Measurements from ENCODE around the gene PARL.

PARL gene

DNA sequence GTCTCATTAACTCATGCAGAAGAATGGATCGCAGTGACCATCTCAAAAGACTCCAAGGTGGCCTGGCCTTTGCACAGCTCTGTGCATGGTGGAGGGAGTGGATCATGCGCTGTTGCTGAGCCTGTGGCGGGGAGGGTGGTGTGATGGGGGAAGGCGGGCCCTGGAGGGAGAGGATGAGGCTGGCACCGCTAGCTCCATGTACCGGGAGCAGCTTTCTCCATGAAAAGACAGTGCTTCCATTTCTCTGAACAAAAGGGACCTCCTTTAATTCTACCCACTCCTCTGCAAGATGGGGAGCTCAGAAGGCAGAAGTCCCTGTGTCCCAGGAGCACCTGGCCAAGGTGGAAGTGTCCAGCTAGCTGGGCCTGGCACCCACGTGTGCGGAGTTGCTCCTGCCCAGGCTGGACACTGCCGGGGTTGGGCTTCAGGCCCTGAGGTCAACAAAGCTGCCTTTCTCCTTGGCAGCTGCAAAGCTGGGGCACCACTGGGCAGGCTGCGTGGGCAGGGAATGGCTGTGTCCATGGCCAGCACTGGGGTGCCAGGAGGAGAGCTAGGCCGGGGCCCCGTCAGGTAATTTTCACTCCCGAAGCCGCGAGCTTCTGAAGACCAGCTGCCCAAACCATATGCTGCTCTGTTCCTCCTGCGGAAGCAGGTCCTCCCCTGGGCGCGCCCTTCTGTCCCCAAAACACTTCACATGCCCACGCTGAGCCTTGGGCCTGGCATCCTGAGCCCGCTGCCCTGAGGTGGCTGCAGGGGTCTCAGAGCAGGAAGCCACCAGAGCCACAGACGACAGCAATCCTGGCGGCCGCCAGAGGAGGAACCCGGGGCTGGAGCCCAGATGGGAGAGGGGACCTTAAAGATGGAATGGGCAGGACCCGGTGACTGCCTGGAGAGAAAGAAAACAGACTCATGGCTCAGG is 65.7 kb downstream of the PARL start:
- Mint-ChIP-seq H3K27ac (no peak overlapping the region), H3K27me3 (no peaks in the 10 kb centered on the region), H3K36me3 (peaks cover 5% of the 10 kb centered on the region), H3K4me1 (peaks cover 17% of the 10 kb centered on the region), H3K4me3 (no peak overlapping the region), H3K9me3 (no peaks in the 10 kb centered on the region)

DNA sequence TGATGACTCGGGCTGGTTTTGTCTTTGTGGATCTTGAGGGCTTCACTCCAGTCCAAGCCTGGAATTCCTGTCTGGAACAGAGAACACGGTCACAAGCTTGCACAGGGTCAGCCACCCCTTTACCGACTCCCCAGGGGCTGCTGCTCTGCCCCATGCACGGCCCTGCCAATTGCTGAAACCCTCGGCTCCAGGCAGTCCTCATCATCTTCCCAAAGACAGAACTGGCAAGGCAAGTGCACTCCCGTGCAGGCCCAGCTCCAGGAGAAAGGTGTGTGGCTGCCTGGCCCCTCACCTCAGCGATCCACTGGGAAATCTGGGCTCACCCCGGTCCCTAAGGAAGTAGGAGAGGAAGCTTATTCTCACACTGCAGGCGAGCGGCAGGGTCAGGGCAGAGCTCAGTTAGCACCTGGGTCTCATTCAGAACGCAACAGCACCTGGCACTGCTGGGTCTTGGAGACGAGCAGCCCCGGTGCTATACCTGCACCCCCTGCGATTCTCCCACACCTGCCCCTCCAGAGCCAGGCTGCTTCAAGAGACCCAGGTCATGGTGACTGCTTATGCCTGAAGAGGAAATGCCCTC is 66.5 kb downstream of the PARL start:
- Mint-ChIP-seq H3K9me3 (no peaks in the 10 kb centered on the region), H3K27me3 (no peaks in the 10 kb centered on the region), H3K36me3 (peaks cover 5% of the 10 kb centered on the region), H3K27ac (no peak overlapping the region), H3K4me3 (no peak overlapping the region), H3K4me1 (peaks cover 15% of the 10 kb centered on the region)

DNA sequence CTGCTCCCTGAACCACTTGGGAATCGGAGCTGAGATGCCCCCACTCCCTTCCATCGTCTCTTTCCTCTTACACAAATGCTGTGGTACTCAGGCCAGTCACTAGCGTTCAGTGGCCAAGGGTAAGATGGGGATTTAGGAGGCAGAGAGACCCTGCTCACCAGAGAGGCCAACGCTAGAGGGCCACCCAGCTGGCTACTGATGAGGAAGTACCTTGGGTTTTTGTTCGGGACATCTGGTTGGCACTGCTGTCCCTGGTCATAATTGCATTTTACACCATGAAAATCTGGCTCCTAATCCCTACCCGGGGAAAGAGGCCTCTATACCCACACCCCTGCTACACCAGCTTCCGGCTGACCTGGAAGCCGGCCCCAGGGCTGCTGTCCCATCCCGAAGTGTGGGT is 67.0 kb downstream of the PARL start:
- Mint-ChIP-seq H3K4me3 (no peak overlapping the region), H3K27ac (no peak overlapping the region), H3K27me3 (no peaks in the 10 kb centered on the region), H3K4me1 (peaks cover 15% of the 10 kb centered on the region), H3K9me3 (no peaks in the 10 kb centered on the region), H3K36me3 (peaks cover 5% of the 10 kb centered on the region)

DNA sequence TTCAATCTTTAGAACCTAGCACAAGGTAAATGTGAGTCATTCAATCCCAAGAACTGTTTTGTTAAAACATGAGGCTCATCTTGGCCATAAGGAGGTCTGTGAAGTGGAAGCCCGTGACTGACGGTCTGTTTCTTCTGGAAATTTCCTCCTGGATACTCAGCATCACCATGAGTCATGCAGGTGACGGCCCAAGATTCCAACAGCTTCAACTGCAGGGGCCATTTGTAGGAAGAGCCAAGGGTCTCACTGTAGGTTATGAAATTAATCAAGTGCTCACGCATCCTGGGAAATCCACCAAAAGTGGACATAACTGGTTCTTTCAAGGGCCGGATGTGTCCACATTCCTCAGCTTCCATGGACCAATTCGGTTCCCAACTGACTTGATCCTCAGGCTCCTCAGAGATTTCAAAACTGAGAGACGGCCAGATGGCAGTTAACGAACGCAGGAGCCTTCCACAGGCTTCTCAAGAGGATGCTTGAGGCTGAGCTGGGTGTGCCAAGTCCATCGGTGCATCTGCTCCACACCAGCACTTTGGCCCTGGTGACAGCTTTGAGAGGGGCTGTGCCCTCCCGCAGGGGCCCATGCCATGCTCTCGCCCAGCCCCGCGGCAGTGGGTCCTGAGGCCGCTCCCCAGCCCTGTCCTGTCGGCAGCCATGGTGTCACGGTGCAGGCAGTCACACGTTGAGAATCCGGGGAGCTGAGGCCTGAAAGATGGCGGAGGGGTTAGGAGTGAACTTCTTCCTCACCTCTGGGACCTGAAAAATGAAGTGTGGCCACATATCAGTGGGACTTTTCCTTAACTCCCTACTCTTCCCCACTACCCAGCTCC is 67.8 kb downstream of the PARL start:
- Mint-ChIP-seq H3K4me3 (no peak overlapping the region), H3K36me3 (peaks cover 5% of the 10 kb centered on the region), H3K27me3 (no peaks in the 10 kb centered on the region), H3K9me3 (no peaks in the 10 kb centered on the region), H3K4me1 (peaks cover 11% of the 10 kb centered on the region), H3K27ac (no peak overlapping the region)

DNA sequence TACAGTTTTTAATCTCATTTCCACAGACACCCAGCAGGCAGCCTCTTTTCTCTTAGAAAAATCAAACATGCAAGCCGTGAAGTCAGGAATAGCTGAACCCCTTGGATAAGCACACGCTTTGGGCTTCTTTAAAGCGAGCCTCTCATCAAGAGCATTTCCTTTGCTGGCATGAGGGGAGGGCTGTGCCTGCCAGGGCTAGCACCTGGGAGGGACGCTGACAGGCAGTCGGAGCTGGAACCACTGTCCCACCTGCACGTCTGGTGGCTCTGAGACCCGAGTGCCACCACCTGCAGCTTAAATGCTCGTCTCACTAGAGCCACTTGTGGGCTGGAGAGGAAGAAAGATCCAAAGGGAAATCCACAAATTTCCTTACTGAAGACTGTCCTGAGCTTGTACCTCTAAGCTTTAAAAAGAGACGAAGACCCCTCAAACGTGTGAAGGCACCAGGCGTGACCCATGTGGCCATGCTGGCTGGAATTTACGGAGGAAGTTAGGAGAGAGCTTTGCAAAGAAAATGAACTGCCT is 68.7 kb downstream of the PARL start:
- Mint-ChIP-seq H3K36me3 (peaks cover 5% of the 10 kb centered on the region), H3K4me3 (peak overlapping the region; percentile 51), H3K27ac (no peak overlapping the region), H3K9me3 (no peaks in the 10 kb centered on the region), H3K27me3 (no peaks in the 10 kb centered on the region), H3K4me1 (peaks cover 11% of the 10 kb centered on the region)

DNA sequence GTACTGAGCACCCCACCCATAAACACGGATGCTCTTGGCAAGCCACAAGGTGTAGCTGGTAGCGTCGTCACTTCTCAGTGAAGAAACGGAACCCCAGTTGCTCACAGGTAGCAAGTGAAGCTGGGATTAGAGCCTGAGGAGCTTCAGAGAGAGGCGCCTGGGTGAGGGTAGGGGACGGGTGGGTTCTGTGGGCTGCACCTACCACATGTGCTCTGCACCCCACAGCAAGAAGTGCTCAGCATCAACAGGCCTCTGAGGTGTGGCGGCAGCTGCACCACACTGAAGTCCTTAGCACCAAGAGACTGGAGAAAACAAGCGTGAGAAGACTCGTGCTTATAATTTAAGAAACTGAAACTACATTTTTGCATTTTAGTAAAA is 69.1 kb downstream of the PARL start:
- Mint-ChIP-seq H3K4me1 (peaks cover 11% of the 10 kb centered on the region), H3K9me3 (no peaks in the 10 kb centered on the region), H3K36me3 (peaks cover 5% of the 10 kb centered on the region), H3K4me3 (peak overlapping the region; percentile 51), H3K27ac (no peak overlapping the region), H3K27me3 (no peaks in the 10 kb centered on the region)

DNA sequence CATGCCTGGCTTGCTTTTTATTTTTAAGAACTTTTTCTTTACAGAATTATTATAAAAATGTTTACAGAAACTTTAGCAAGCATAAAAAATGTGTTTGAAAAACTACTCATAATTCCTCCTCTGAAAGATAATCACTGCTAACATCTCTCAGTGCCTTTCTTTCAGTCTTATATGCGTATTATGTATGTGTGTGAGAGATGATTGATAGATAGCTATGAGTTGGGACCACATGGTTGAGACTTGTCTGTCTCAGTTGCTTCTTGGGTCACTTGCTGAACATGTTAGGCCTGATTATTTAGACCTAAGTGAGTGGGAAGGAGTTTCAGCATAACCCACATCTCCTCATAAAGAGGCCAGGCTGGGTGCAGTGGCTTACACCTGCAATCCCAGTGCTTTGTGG is 70.4 kb downstream of the PARL start:
- H3K4me3 Mint-ChIP-seq = no peak overlapping the region
- peaks cover 3% of the 10 kb centered on the region for H3K36me3 Mint-ChIP-seq
- peaks cover 11% of the 10 kb centered on the region for H3K4me1 Mint-ChIP-seq
- H3K27ac Mint-ChIP-seq = peak overlapping the region; percentile 13
- no peaks in the 10 kb centered on the region for H3K27me3 Mint-ChIP-seq
- no peaks in the 10 kb centered on the region for H3K9me3 Mint-ChIP-seq

DNA sequence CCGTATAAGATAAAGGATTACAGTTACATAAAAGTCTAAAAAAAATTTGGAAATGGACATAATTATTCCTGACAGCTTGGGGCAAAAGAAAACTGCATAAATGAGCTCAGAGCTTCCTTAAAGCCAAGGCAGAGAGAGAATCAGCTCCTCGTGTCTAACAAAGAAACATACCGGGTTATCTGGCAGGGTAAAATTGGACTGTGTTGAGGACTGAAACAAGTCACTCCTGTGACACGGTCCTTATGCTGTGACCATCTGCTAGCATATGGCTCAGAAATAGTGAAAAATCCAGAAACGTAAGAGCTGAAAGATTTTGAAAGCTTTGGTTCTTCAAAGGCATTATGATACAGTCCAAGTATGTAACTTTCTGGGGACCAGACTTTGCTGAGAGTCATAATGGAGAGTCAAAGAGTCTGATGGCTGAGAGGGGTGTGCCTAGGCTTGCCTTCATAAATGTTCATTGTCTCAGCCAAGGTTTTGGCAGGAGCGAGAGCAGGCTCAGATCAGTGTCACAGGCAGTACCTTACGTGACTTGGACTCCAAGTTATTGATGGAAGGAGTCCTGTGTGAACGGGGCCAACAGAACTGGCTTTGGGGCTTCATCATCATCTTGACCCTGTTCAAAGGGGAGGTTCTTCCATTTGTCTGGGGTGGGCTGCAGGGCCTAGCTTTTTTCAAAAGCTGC is 71.8 kb downstream of the PARL start:
- no peaks in the 10 kb centered on the region for H3K27me3 Mint-ChIP-seq
- H3K4me1 Mint-ChIP-seq = peaks cover 11% of the 10 kb centered on the region
- H3K27ac Mint-ChIP-seq = no peak overlapping the region
- H3K9me3 Mint-ChIP-seq = no peaks in the 10 kb centered on the region
- no peak overlapping the region for H3K4me3 Mint-ChIP-seq
- peaks cover 3% of the 10 kb centered on the region for H3K36me3 Mint-ChIP-seq

DNA sequence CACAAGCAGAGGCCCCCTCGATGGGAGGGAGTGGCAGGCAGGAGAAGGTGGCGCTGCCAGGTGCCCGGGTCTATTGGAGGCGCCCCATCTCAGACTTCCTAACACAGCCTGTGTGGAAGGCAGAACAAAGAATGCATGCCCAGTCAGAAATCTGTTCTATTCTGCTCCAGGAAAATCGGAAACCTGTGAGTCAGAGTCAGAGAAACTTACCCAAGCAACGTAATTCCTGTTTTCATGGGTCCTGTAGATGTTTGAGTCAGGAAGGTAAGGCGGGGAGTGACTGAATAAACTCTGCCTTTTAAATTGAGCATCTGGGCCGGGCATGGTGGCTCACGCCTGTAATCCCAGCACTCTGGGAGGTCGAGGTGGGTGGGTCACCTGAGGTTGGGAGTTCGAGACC is 73.0 kb downstream of the PARL start:
- no peak overlapping the region for H3K27ac Mint-ChIP-seq
- H3K36me3 Mint-ChIP-seq = peaks cover 7% of the 10 kb centered on the region

DNA sequence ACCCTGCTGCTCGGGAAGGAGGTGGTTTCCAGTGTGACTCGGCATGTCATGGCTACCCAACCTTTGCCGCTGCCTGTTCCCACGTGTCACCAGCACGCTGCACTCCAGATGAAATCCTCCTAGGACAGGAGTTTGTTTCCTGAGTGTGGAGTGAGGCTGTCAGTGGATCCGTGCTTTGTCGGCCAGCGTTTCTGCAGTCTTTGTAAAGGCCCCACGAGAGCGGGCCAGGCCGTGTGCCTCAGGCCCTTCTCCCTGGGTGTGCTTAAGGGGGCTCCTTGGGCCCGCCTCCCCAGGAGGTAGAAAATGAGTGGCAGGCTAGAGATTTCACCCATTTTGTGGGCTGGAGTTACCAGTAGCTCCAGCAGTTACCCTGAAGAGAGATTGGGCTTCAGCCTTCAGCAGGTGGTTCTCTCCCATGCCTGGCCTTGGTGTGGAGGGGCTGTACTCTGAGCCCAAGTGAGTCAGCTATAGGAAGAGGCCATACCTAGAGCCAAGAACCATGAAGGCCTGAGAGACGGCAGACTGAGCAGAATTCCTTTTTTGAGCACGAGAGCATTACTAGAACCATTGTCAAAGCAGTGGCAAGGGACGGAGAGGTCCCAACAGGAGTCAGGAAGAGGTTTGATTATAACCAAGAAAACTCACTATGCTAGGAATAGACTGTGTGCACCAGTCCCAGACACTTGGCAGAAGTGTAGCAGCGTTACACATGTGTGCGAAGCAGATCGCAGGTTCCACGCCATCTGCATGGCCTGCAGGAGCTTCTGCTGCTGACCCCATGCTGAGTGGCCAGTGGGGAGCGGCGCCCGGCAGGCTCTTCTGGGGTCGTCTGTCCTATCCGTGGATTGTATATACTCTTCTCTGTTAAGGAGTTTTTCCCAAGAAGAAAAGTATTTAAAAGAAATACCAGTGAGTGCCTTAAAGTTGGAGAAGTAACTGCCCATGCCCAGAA is 73.8 kb downstream of the PARL start:
- Mint-ChIP-seq H3K27ac (peak overlapping the region; percentile 37), H3K4me1 (peaks cover 8% of the 10 kb centered on the region), H3K27me3 (no peaks in the 10 kb centered on the region), H3K4me3 (no peak overlapping the region), H3K9me3 (no peaks in the 10 kb centered on the region), H3K36me3 (peaks cover 6% of the 10 kb centered on the region)

More for the DNA sequence above, 73.0 kb downstream of the PARL start:
- peaks cover 11% of the 10 kb centered on the region for H3K4me1 Mint-ChIP-seq
- H3K9me3 Mint-ChIP-seq = no peaks in the 10 kb centered on the region
- H3K27me3 Mint-ChIP-seq = no peaks in the 10 kb centered on the region
- no peak overlapping the region for H3K4me3 Mint-ChIP-seq

DNA sequence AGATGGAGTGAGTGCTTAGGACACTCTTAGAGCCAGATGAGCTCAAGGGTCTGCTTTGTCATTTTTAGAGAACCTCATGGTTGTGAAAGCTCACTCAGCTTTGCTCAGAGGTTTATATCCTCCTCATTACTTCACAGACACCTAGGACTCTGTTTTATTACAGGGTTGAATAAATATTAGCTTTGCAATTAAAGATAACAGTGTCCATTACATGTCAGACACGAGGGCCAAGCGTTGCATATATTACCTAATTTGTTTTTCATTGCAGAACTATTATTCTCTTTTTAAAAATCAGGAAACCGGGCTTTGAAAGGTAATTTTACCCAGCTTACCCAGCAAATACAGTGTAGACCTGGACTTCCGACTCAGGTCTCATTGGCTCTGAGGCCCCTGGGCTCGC is 75.4 kb downstream of the PARL start:
- Mint-ChIP-seq H3K4me3 (no peak overlapping the region), H3K4me1 (no peaks in the 10 kb centered on the region), H3K36me3 (peaks cover 6% of the 10 kb centered on the region), H3K27ac (no peak overlapping the region), H3K9me3 (no peaks in the 10 kb centered on the region), H3K27me3 (no peaks in the 10 kb centered on the region)

DNA sequence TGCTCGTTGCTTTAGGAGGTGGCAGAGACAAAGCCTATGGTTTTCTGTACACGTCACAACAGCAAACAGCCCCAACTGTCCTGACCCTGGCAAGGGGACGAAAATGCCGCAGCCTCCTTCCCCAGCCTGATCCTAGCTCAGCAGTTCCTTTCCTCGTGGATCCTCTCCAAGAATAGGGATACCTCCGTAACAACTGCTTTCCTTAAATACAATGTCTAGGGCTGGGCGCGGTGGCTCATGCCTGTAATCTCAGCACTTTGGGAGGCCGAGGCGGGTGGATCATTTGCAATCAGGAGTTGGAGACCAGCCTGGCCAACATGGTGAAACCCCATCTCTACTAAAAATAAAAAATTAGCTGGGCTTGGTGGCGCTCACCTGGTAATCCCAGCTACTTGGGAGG is 76.3 kb downstream of the PARL start:
- Mint-ChIP-seq H3K4me3 (no peak overlapping the region), H3K9me3 (no peaks in the 10 kb centered on the region), H3K36me3 (peaks cover 6% of the 10 kb centered on the region), H3K4me1 (no peaks in the 10 kb centered on the region), H3K27me3 (no peaks in the 10 kb centered on the region), H3K27ac (no peak overlapping the region)

DNA sequence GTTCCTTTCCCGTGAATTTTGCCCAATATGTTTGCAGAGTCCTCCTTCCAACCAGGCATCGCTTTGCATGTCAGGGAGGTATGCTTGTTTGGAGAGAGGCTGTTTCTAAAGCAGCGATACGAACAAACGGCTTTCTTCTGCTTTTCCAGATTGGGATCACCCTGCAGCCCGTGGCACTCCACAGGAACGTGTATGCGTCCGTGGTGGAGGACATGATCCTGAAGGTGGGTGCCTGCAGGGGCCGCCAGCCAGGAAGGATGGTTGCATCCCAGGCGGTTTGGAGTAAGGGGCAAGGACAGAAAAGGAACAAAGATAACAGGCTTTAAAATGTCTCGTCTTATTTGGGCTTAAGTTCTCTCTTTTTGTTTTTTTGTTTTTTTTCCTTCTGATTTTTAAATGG is 76.8 kb downstream of the PARL start:
- Mint-ChIP-seq H3K27ac (no peak overlapping the region), H3K4me3 (no peak overlapping the region), H3K4me1 (no peaks in the 10 kb centered on the region), H3K36me3 (peaks cover 6% of the 10 kb centered on the region), H3K27me3 (no peaks in the 10 kb centered on the region), H3K9me3 (no peaks in the 10 kb centered on the region)

DNA sequence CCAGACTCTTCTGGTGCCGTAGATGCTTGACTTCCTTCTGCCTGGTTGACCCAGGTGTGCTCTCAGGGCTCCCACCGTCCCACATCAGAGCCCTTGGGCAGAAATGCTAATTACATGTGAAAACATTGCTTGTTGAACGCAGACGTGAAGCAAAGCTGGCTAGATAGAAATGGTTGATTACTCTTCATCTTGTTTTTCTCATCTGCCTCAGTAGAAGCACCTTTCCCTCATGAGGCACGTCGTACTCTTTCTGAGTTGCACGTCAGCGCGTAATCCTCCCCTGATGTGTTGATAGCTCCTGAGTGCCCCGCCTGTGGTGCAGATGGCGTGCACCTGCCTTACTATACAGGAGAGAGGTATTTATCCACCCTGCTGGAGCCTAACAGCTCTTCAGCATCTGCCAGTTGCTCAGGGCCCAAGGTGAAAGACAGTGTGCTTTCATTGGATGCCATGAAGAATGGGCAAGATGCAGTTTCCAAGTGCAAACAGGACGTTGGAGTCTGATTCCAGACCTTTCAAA is 77.4 kb downstream of the PARL start:
- no peaks in the 10 kb centered on the region for H3K4me1 Mint-ChIP-seq
- H3K36me3 Mint-ChIP-seq = peaks cover 6% of the 10 kb centered on the region
- no peaks in the 10 kb centered on the region for H3K9me3 Mint-ChIP-seq
- no peaks in the 10 kb centered on the region for H3K27me3 Mint-ChIP-seq
- H3K4me3 Mint-ChIP-seq = no peak overlapping the region
- H3K27ac Mint-ChIP-seq = no peak overlapping the region

Measured in activated naive CD4-positive, alpha-beta T cell treated with anti-CD3 and anti-CD28 coated beads, Interleukin-2, amount 50 U/mL, for 24 hours (primary cell).